A549 (cell line): ENCODE measurements around the gene KRTAP4-12. TPM values are rescaled to one million over a fixed set of nuclear protein-coding genes. Genes with fewer than 3 reads are reported as not detected.

ENCODE experiments used
- ATAC-seq, 2 experiments: fragments of 200-7000 bp in 1 of 2; fragments of >200 bp in 1 of 2; cut with Nextera tagmentation in 1 of 2; cut with Tn5 transposase in 1 of 2; 3 replicates each; pipeline versions ENCODE4 v1.8.0 to v1.9.1; 2018 to 2020; ENCODE audit warnings: mild to moderate bottlenecking in 1 of 2, moderate library complexity in 1 of 2
- CTCF ChIA-PET: fragments of 300-600 bp; sonication (Branson Sonifier 250); formaldehyde crosslinking; extraction: SDS; loops from one replicate; lab custom pipeline; 2021; ENCODE audit warnings: antibody characterized with exemption, inconsistent platforms; lab: Yijun Ruan, JAX
- POLR2A ChIA-PET: fragments of 350-600 bp; formaldehyde crosslinking; extraction: SDS; loops from one replicate; lab custom pipeline; 2021; ENCODE audit warnings: antibody characterized with exemption, inconsistent platforms; lab: Yijun Ruan, JAX
- DNase-seq, 2 experiments: peaks; one replicate each; pipeline versions ENCODE4 v3.0.0 to v3.0.0-alpha.2; 2011 to 2016; ENCODE audit warnings: low read depth in 1 of 2, low spot score in 1 of 2
- FAIRE-seq: peaks from 2 replicates; lab custom pipeline; 2011; peaks lifted over from hg19 to GRCh38; lab: Jason Lieb, UNC
- H3K27ac ChIP-seq, 2 experiments: fragments of >200 bp; sonication (Bioruptor Twin); formaldehyde crosslinking; 3 replicates each; pipeline ENCODE4 v1.5.1; 2016 to 2017
- H3K4me1 ChIP-seq: fragments of >200 bp; sonication (Bioruptor Twin); formaldehyde crosslinking; 3 replicates; pipeline ENCODE4 v1.6.1; 2016
- H3K4me2 ChIP-seq: fragments of >200 bp; sonication (Bioruptor Twin); formaldehyde crosslinking; 3 replicates; pipeline ENCODE4 v1.6.1; 2016
- H3K4me3 ChIP-seq: fragments of >200 bp; sonication (Bioruptor Twin); formaldehyde crosslinking; 3 replicates; pipeline ENCODE4 v1.5.1; 2016
- H3K9me3 ChIP-seq: fragments of >200 bp; sonication (Bioruptor Twin); formaldehyde crosslinking; 3 replicates; pipeline ENCODE4 v1.6.1; 2016
- CBX8 ChIP-seq: fragments of 200-600 bp; sonication (generic); IDR thresholded peaks from 2 replicates; pipeline ENCODE4 v1.6.1; 2016
- CEBPB ChIP-seq, 2 experiments: fragments of >200 bp in 1 of 2; sonication (Bioruptor Twin) in 1 of 2; formaldehyde crosslinking in 1 of 2; IDR thresholded peaks; 2 replicates each; pipeline ENCODE4 v1.6.1; 2012 to 2016
- EHMT2 ChIP-seq: fragments of 200-600 bp; sonication (generic); IDR thresholded peaks from 2 replicates; pipeline ENCODE4 v1.6.1; 2016; ENCODE audit warnings: antibody characterized with exemption, low read depth, mild to moderate bottlenecking, moderate library complexity
- ESRRA ChIP-seq: fragments of 150-350 bp; IDR thresholded peaks from 2 replicates; pipeline ENCODE4 v1.6.1; 2014; ENCODE audit warnings: mild to moderate bottlenecking, low read length, borderline replicate concordance
- HDAC2 ChIP-seq: fragments of 200-600 bp; sonication (generic); IDR thresholded peaks from 2 replicates; pipeline ENCODE4 v1.6.1; 2016
- HOXB13 ChIP-seq: fragments of 250-450 bp; sonication (Bioruptor Pico); IDR thresholded peaks from 2 replicates; pipeline ENCODE4 v1.5.0; 2020; ENCODE audit warnings: low read depth, mild to moderate bottlenecking, moderate library complexity
- JUN ChIP-seq, 2 experiments: fragments of >200 bp; sonication (Bioruptor Twin); formaldehyde crosslinking; IDR thresholded peaks; 2 replicates in 1 of 2; 3 replicates in 1 of 2; pipeline ENCODE4 v1.6.1; 2016 to 2017
- JUNB ChIP-seq: fragments of >200 bp; sonication (Bioruptor Twin); formaldehyde crosslinking; IDR thresholded peaks from 2 replicates; pipeline ENCODE4 v1.6.1; 2016
- KDM1A ChIP-seq: fragments of 200-600 bp; sonication (generic); IDR thresholded peaks from 2 replicates; pipeline ENCODE4 v1.6.1; 2016; ENCODE audit warnings: low read depth, mild to moderate bottlenecking
- KDM5A ChIP-seq: fragments of 200-600 bp; sonication (generic); IDR thresholded peaks from 2 replicates; pipeline ENCODE4 v1.6.1; 2016; ENCODE audit warnings: antibody characterized with exemption, mild to moderate bottlenecking
- MAFK ChIP-seq: fragments of 450-650 bp; IDR thresholded peaks from 2 replicates; pipeline ENCODE4 v1.6.1; 2014; ENCODE audit not compliant: partially characterized antibody
- MYC ChIP-seq: IDR thresholded peaks from 2 replicates; pipeline ENCODE4 v1.6.1; 2012; ENCODE audit warnings: mild to moderate bottlenecking, inconsistent platforms, low read length, improper control_type of control experiment, borderline replicate concordance
- NPAS2 ChIP-seq: fragments of 250-450 bp; sonication (Bioruptor Pico); IDR thresholded peaks from 2 replicates; pipeline ENCODE4 v1.8.0; 2022; ENCODE audit warnings: mild to moderate bottlenecking, moderate library complexity, borderline replicate concordance
- NR3C1 ChIP-seq: fragments of >200 bp; sonication (Bioruptor Twin); formaldehyde crosslinking; IDR thresholded peaks from 3 replicates; pipeline ENCODE4 v1.6.1; 2017
- POLR2A ChIP-seq: IDR thresholded peaks from 2 replicates; pipeline ENCODE4 v1.6.1; 2012; ENCODE audit warnings: mild to moderate bottlenecking, low read length
- RARB ChIP-seq: fragments of 250-450 bp; sonication (Bioruptor Pico); IDR thresholded peaks from 2 replicates; pipeline ENCODE4 v1.8.0; 2021; ENCODE audit warnings: mild to moderate bottlenecking, moderate library complexity
- RCOR1 ChIP-seq: fragments of 150-350 bp; IDR thresholded peaks from 2 replicates; pipeline ENCODE4 v1.6.1; 2014; ENCODE audit warnings: antibody characterized with exemption, low read length, low read depth
- RNF2 ChIP-seq: fragments of 200-600 bp; sonication (generic); IDR thresholded peaks from 2 replicates; pipeline ENCODE4 v1.6.1; 2016; ENCODE audit warnings: low read depth, mild to moderate bottlenecking, antibody characterized with exemption, moderate library complexity, borderline replicate concordance
- SMC3 ChIP-seq: fragments of >200 bp; sonication (Bioruptor Twin); formaldehyde crosslinking; IDR thresholded peaks from 3 replicates; pipeline ENCODE4 v1.6.1; 2018; ENCODE audit warnings: inconsistent platforms
- TFCP2L1 ChIP-seq: fragments of 250-450 bp; sonication (Bioruptor Pico); IDR thresholded peaks from 2 replicates; pipeline ENCODE4 v1.5.0; 2021; ENCODE audit warnings: mild to moderate bottlenecking
- TP53 ChIP-seq: fragments of 250-450 bp; sonication (Bioruptor Pico); IDR thresholded peaks from 2 replicates; pipeline ENCODE4 v1.5.0; 2021; ENCODE audit warnings: mild to moderate bottlenecking, moderate library complexity
- ZC3H11A ChIP-seq: fragments of 450-650 bp; IDR thresholded peaks from 2 replicates; pipeline ENCODE4 v1.6.1; 2014; ENCODE audit warnings: antibody characterized with exemption, mild to moderate bottlenecking
- ZFP36 ChIP-seq: fragments of 450-650 bp; IDR thresholded peaks from 2 replicates; pipeline ENCODE4 v1.6.1; 2014; ENCODE audit warnings: borderline replicate concordance; ENCODE audit not compliant: partially characterized antibody
- ZSCAN20 ChIP-seq: fragments of 250-450 bp; sonication (Bioruptor Pico); IDR thresholded peaks from 2 replicates; pipeline ENCODE4 v1.8.0; 2022; ENCODE audit warnings: mild to moderate bottlenecking, moderate library complexity
- WGBS: methylation state at CpG from one replicate; pipeline ENCODE4 v1.1.6; 2017; ENCODE audit errors: missing lambda C conversion rate; 5-methylcytosine and 5-hydroxymethylcytosine counted together
- polyA plus RNA-seq, 4 experiments: library from polyadenylated mRNA; depleted of rRNA in 3 of 4; stranded (reverse); fragments of >200 nt; fragmentation: RNase III in 1 of 4; extraction: RNeasy Plus Mini Kit Qiagen cat#74134 plus additional on column Dnase treatment in 1 of 4; gene quantifications; 2 replicates in 3 of 4; 3 replicates in 1 of 4; pipeline ENCODE4 v1.2.3, GENCODE V29; 2011 to 2017
- TF ChIP-seq, protein P1 (sequence below): fragments of 200-600 bp; sonication (generic); IDR thresholded peaks from 2 replicates; pipeline ENCODE4 v1.6.1; 2016; ENCODE audit warnings: antibody characterized with exemption, mild to moderate bottlenecking, moderate library complexity
- TF ChIP-seq, protein P2 (sequence below): IDR thresholded peaks from 2 replicates; pipeline ENCODE4 v1.6.1; 2012; ENCODE audit warnings: low read depth, borderline replicate concordance
- TF ChIP-seq, protein P3 (sequence below): IDR thresholded peaks from 2 replicates; pipeline ENCODE4 v1.6.1; 2012
- TF ChIP-seq, protein P4 (sequence below): fragments of >200 bp; sonication (Bioruptor Twin); formaldehyde crosslinking; IDR thresholded peaks from 3 replicates; pipeline ENCODE4 v1.6.1; 2016

The KRTAP4-12 gene
- polyA plus RNA-seq, 2 of the 4 experiments (the other 2 are of a cell fraction) = not detected

DNA sequence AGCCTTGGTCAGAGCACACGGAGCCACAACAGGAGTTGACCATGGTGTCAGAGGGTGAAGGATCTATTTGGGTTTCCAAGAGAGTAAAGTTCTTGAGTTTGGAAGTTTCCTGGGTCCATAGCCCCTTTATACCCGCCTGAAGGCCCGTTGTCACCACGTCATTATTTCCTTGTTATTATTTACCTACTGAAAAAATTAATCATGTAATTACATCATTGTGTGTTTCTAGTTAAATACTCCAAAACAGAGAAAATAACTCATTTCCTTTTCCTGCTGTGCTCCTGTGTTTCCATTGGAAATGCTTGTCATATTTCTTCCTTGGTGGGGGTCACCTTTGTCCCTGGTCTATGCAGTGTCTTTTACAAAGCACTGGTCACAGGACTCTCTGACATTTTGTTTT lies 25.9 kb downstream of the KRTAP4-12 start, which contains the start of gene KRTAP4-8:
KRTAP4-8 (minus strand) TSS at position 101 of the 400 bp plus-strand sequence; CDS start at position 43, 58 bp downstream.
- DNase-seq (no peak), ATAC-seq (no peak), FAIRE-seq (no peak)
- WGBS = 37% methylated on average over 4 of the region's 4 CpGs
- Histone ChIP-seq H3K27ac (peak within 1 kb of the TSS in 1 of 2 experiments; percentile 25; a peak in 2 of 6 replicates), H3K4me1 (peaks cover 24% of the 10 kb centered on the region; the same call in 2 of the 3 replicates), H3K4me2 (peak within 1 kb of the TSS; percentile 11; the same call in 2 of the 3 replicates), H3K4me3 (no peak within 1 kb of the TSS), H3K9me3 (no peaks in the 10 kb centered on the region)
- TF ChIP-seq TP53 (CRISPR knock-in tag) (no peak), HDAC2 (no peak), ZC3H11A (no peak), RARB (CRISPR knock-in tag) (no peak), SMC3 (no peak), ESRRA (no peak), NPAS2 (CRISPR knock-in tag) (no peak), NR3C1 (no peak), JUN (IDR thresholded peaks at IDR 0.05) (no peak)
- TF ChIP-seq, protein P1, sequence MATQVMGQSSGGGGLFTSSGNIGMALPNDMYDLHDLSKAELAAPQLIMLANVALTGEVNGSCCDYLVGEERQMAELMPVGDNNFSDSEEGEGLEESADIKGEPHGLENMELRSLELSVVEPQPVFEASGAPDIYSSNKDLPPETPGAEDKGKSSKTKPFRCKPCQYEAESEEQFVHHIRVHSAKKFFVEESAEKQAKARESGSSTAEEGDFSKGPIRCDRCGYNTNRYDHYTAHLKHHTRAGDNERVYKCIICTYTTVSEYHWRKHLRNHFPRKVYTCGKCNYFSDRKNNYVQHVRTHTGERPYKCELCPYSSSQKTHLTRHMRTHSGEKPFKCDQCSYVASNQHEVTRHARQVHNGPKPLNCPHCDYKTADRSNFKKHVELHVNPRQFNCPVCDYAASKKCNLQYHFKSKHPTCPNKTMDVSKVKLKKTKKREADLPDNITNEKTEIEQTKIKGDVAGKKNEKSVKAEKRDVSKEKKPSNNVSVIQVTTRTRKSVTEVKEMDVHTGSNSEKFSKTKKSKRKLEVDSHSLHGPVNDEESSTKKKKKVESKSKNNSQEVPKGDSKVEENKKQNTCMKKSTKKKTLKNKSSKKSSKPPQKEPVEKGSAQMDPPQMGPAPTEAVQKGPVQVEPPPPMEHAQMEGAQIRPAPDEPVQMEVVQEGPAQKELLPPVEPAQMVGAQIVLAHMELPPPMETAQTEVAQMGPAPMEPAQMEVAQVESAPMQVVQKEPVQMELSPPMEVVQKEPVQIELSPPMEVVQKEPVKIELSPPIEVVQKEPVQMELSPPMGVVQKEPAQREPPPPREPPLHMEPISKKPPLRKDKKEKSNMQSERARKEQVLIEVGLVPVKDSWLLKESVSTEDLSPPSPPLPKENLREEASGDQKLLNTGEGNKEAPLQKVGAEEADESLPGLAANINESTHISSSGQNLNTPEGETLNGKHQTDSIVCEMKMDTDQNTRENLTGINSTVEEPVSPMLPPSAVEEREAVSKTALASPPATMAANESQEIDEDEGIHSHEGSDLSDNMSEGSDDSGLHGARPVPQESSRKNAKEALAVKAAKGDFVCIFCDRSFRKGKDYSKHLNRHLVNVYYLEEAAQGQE = no peak
- TF ChIP-seq, protein P2, sequence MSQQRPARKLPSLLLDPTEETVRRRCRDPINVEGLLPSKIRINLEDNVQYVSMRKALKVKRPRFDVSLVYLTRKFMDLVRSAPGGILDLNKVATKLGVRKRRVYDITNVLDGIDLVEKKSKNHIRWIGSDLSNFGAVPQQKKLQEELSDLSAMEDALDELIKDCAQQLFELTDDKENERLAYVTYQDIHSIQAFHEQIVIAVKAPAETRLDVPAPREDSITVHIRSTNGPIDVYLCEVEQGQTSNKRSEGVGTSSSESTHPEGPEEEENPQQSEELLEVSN = no peak
- ChIA-PET POLR2A (no interaction called here), CTCF (no interaction called here)

DNA sequence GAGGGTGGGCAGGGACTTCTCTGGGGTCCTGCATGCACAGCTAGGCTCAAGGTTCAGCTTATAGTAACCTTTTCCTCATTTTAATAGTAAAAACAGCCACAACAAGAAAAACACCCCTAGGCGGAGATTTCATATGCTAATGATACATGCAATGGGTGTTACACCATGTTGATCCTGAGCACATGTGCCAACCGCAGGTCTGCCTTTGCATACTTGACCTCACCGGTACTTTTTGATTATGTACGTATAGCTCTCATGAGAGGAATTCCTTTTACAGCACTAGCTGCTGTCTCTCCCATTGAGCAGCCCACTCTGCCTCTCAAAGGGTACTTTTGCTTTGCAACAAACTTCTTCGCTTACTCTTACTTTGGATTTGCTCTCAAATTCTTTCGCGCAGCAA lies 27.9 kb downstream of the KRTAP4-12 start:
- ATAC-seq (no peak), DNase-seq (no peak), FAIRE-seq (no peak)
- WGBS = 92% methylated on average over 7 of the region's 7 CpGs
- Histone ChIP-seq H3K4me2 (no peak overlapping the region), H3K9me3 (no peaks in the 10 kb centered on the region), H3K4me1 (peaks cover 27% of the 10 kb centered on the region; the same call in 2 of the 3 replicates), H3K27ac (no peak overlapping the region), H3K4me3 (no peak overlapping the region)
- ChIA-PET POLR2A (no interaction called here), CTCF (no interaction called here)
- TF ChIP-seq CBX8 (no peak), RCOR1 (no peak), RARB (CRISPR knock-in tag) (no peak), POLR2A (no peak), SMC3 (no peak), ZSCAN20 (CRISPR knock-in tag) (no peak), ZC3H11A (no peak), MAFK (no peak), HOXB13 (CRISPR knock-in tag) (no peak), CEBPB (IDR thresholded peaks at IDR 0.05) (no peak), JUNB (no peak), KDM1A (no peak), KDM5A (no peak), EHMT2 (no peak), TFCP2L1 (CRISPR knock-in tag) (no peak), RNF2 (no peak), MYC (no peak), ZFP36 (no peak)
- TF ChIP-seq, protein P3, sequence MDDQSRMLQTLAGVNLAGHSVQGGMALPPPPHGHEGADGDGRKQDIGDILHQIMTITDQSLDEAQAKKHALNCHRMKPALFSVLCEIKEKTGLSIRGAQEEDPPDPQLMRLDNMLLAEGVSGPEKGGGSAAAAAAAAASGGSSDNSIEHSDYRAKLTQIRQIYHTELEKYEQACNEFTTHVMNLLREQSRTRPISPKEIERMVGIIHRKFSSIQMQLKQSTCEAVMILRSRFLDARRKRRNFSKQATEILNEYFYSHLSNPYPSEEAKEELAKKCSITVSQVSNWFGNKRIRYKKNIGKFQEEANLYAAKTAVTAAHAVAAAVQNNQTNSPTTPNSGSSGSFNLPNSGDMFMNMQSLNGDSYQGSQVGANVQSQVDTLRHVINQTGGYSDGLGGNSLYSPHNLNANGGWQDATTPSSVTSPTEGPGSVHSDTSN = no peak
- TF ChIP-seq, protein P4, sequence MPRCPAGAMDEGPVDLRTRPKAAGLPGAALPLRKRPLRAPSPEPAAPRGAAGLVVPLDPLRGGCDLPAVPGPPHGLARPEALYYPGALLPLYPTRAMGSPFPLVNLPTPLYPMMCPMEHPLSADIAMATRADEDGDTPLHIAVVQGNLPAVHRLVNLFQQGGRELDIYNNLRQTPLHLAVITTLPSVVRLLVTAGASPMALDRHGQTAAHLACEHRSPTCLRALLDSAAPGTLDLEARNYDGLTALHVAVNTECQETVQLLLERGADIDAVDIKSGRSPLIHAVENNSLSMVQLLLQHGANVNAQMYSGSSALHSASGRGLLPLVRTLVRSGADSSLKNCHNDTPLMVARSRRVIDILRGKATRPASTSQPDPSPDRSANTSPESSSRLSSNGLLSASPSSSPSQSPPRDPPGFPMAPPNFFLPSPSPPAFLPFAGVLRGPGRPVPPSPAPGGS = no peak
